ENCODE measurements around the gene RNFT2. TPM values are rescaled to one million over a fixed set of nuclear protein-coding genes. Genes with fewer than 3 reads are reported as not detected.

RNFT2 gene
- total and polyA plus RNA-seq, 2 donors from 2014 or later, result 4.3 to 6.8 TPM

DNA sequence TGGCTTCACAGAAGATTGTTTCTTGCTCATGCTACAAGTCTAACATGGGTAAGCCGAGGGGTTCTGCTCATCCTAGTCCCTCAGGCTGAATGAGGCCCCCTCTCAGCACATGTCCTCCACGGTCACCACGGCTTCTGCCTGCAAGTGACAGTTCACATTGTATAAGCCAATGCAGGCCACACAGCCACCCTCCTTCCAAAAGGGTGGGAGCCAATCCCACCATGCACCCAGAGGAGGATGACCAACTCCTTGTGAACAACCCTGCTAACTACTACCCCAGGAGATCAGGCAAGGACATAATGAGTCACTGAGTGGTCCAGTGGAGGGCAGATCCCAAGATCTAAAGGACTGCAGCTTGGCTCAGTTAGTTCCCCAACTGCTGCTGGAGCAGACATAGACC is 6.3 kb upstream of the RNFT2 start:
- no peak for FAIRE-seq

GRCh38 chr12:116734156-116734768 is 3.9 kb upstream of the RNFT2 start:
- H3K27ac ChIP-seq (ENCODE audit: low read depth in 2 of 2, low read length in 2 of 2), result no peak overlapping the region
- DNase-seq (no peak), FAIRE-seq (no peak)
- TF ChIP-seq, protein P1, sequence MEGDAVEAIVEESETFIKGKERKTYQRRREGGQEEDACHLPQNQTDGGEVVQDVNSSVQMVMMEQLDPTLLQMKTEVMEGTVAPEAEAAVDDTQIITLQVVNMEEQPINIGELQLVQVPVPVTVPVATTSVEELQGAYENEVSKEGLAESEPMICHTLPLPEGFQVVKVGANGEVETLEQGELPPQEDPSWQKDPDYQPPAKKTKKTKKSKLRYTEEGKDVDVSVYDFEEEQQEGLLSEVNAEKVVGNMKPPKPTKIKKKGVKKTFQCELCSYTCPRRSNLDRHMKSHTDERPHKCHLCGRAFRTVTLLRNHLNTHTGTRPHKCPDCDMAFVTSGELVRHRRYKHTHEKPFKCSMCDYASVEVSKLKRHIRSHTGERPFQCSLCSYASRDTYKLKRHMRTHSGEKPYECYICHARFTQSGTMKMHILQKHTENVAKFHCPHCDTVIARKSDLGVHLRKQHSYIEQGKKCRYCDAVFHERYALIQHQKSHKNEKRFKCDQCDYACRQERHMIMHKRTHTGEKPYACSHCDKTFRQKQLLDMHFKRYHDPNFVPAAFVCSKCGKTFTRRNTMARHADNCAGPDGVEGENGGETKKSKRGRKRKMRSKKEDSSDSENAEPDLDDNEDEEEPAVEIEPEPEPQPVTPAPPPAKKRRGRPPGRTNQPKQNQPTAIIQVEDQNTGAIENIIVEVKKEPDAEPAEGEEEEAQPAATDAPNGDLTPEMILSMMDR (IDR thresholded peaks at IDR 0.05; ENCODE audit: borderline replicate concordance, extremely low read depth, insufficient read depth), result no peak
- peaks cover 0 to 9% (median 3%) of the 10 kb centered on the region in 3 donors for H3K4me1 ChIP-seq (ENCODE audit: control insufficient read depth in 2 of 3, insufficient read depth in 2 of 3, low read depth in 1 of 3, low read length in 3 of 3)
- intact Hi-C loops (cut with DNase I), result no loop called here
- H3K4me3 ChIP-seq (ENCODE audit: low read length in 3 of 3), result no peak overlapping the region
- H3K36me3 ChIP-seq (ENCODE audit: control insufficient read depth in 2 of 3, insufficient read depth in 3 of 3, low read length in 3 of 3), result peaks cover 0 to 11% (median 8%) of the 10 kb centered on the region in 3 donors
- no peak overlapping the region for H3K9ac ChIP-seq (ENCODE audit: low read length in 3 of 3)
- no peaks in the 10 kb centered on the region for H3K27me3 ChIP-seq (ENCODE audit: control insufficient read depth, insufficient read depth, low read length)
- H3K9me3 ChIP-seq (ENCODE audit: control insufficient read depth in 2 of 3, insufficient read depth in 1 of 3, low read length in 3 of 3), result no peaks in the 10 kb centered on the region

More for the DNA sequence above, 6.3 kb upstream of the RNFT2 start:
- H3K9ac ChIP-seq (ENCODE audit: low read length in 3 of 3), result no peak overlapping the region
- H3K27ac ChIP-seq (ENCODE audit: low read depth in 2 of 2, low read length in 2 of 2), result no peak overlapping the region
- intact Hi-C loops (cut with DNase I), result no loop called here
- peaks cover 0 to 11% (median 8%) of the 10 kb centered on the region in 3 donors for H3K36me3 ChIP-seq (ENCODE audit: control insufficient read depth in 2 of 3, insufficient read depth in 3 of 3, low read length in 3 of 3)
- TF ChIP-seq, protein P1 (IDR thresholded peaks at IDR 0.05; ENCODE audit: borderline replicate concordance, extremely low read depth, insufficient read depth), result no peak
- no peaks in the 10 kb centered on the region for H3K9me3 ChIP-seq (ENCODE audit: control insufficient read depth in 2 of 3, insufficient read depth in 1 of 3, low read length in 3 of 3)
- peaks cover 0 to 8% (median 3%) of the 10 kb centered on the region in 3 donors for H3K4me1 ChIP-seq (ENCODE audit: control insufficient read depth in 2 of 3, insufficient read depth in 2 of 3, low read depth in 1 of 3, low read length in 3 of 3)
- DNase-seq, result no peak
- H3K27me3 ChIP-seq (ENCODE audit: control insufficient read depth, insufficient read depth, low read length), result no peaks in the 10 kb centered on the region
- H3K4me3 ChIP-seq (ENCODE audit: low read length in 3 of 3), result no peak overlapping the region

- no peak overlapping the region for H3K4me3 ChIP-seq (ENCODE audit: low read length in 3 of 3)
- peaks cover 0 to 9% (median 3%) of the 10 kb centered on the region in 3 donors for H3K4me1 ChIP-seq (ENCODE audit: control insufficient read depth in 2 of 3, insufficient read depth in 2 of 3, low read depth in 1 of 3, low read length in 3 of 3)
- DNase-seq (no peak), FAIRE-seq (no peak)
- intact Hi-C loops (cut with DNase I), result no loop called here
- no peaks in the 10 kb centered on the region for H3K9me3 ChIP-seq (ENCODE audit: control insufficient read depth in 2 of 3, insufficient read depth in 1 of 3, low read length in 3 of 3)
- H3K27me3 ChIP-seq (ENCODE audit: control insufficient read depth, insufficient read depth, low read length), result no peaks in the 10 kb centered on the region
- H3K27ac ChIP-seq (ENCODE audit: low read depth in 2 of 2, low read length in 2 of 2), result no peak overlapping the region
- peaks cover 0 to 11% (median 8%) of the 10 kb centered on the region in 3 donors for H3K36me3 ChIP-seq (ENCODE audit: control insufficient read depth in 2 of 3, insufficient read depth in 3 of 3, low read length in 3 of 3)
- no peak overlapping the region for H3K9ac ChIP-seq (ENCODE audit: low read length in 3 of 3)
- TF ChIP-seq, protein P1 (IDR thresholded peaks at IDR 0.05; ENCODE audit: borderline replicate concordance, extremely low read depth, insufficient read depth), result no peak
These were observed 3.0 kb upstream of the RNFT2 start for GRCh38 chr12:116735084-116735483.

Measured in kidney (tissue), 14 donors.